Measurements from ENCODE around the gene MRPS34. TPM values are rescaled to one million over a fixed set of nuclear protein-coding genes. Genes with fewer than 3 reads are reported as not detected.

MRPS34 gene
- total RNA-seq, 2 donors from 2014 or later, result 51.4 to 99.6 TPM

DNA sequence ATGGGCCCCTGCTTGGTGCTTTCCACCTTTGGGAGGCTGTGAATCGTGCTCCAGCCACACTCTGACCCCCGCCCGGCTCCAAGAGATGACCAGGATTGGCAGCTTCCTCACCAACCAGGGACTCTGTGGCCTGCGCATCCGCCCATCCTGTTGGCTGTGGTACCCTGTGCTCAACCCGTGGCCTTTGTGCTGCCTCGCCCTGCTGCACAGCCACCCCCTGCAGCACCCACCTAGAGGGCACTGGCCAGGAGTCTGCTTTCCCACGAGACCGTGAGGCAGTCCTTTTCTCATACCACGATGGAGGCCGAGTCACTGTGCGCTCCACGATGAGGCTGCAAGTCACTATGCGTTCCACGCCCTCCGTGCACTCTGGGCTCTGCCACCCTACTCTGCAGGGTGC, 21.0 kb downstream of the MRPS34 start:
- no peaks in the 10 kb centered on the region for H3K9me3 ChIP-seq
- H3K27ac ChIP-seq, result no peak overlapping the region
- intact Hi-C loops (cut with DNase I), result no loop called here
- no peak overlapping the region for H3K4me3 ChIP-seq
- no peaks in the 10 kb centered on the region for H3K4me1 ChIP-seq
- ATAC-seq (no peak), DNase-seq (no peak)
- H3K27me3 ChIP-seq, result no peaks in the 10 kb centered on the region
- TF ChIP-seq POLR2A (IDR thresholded peaks at IDR 0.05), result no peak
- TF ChIP-seq, protein P1, sequence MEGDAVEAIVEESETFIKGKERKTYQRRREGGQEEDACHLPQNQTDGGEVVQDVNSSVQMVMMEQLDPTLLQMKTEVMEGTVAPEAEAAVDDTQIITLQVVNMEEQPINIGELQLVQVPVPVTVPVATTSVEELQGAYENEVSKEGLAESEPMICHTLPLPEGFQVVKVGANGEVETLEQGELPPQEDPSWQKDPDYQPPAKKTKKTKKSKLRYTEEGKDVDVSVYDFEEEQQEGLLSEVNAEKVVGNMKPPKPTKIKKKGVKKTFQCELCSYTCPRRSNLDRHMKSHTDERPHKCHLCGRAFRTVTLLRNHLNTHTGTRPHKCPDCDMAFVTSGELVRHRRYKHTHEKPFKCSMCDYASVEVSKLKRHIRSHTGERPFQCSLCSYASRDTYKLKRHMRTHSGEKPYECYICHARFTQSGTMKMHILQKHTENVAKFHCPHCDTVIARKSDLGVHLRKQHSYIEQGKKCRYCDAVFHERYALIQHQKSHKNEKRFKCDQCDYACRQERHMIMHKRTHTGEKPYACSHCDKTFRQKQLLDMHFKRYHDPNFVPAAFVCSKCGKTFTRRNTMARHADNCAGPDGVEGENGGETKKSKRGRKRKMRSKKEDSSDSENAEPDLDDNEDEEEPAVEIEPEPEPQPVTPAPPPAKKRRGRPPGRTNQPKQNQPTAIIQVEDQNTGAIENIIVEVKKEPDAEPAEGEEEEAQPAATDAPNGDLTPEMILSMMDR (IDR thresholded peaks at IDR 0.05), result no peak
- H3K36me3 ChIP-seq (replicated peaks in 1 of 2; ENCODE audit: insufficient read depth in 1 of 2, low read depth in 2 of 2), result peaks cover 6 to 36% of the 10 kb centered on the region in 2 donors
- WGBS, 2 donors, result 95 to 100% methylated on average over 7 to 12 of the region's 16 CpGs

GRCh38 chr16:1749152-1750117, 23.5 kb downstream of the MRPS34 start:
- no peak overlapping the region for H3K4me3 ChIP-seq
- no peaks in the 10 kb centered on the region for H3K9me3 ChIP-seq
- ATAC-seq, result no peak
- no peak for DNase-seq
- peaks cover 6 to 39% of the 10 kb centered on the region in 2 donors for H3K36me3 ChIP-seq (replicated peaks in 1 of 2; ENCODE audit: insufficient read depth in 1 of 2, low read depth in 2 of 2)
- WGBS, 2 donors, result 89 to 95% methylated on average over 25 to 28 of the region's 29 CpGs
- no peaks in the 10 kb centered on the region for H3K27me3 ChIP-seq
- H3K4me1 ChIP-seq, result no peaks in the 10 kb centered on the region
- intact Hi-C loops (cut with DNase I), result no loop called here
- TF ChIP-seq, protein P1 (IDR thresholded peaks at IDR 0.05), result no peak
- TF ChIP-seq POLR2A (IDR thresholded peaks at IDR 0.05), result no peak
- no peak overlapping the region for H3K27ac ChIP-seq

GRCh38 chr16:1747934-1748333, 25.0 kb downstream of the MRPS34 start:
- DNase-seq, result no peak
- intact Hi-C loops (cut with DNase I), result no loop called here

DNA sequence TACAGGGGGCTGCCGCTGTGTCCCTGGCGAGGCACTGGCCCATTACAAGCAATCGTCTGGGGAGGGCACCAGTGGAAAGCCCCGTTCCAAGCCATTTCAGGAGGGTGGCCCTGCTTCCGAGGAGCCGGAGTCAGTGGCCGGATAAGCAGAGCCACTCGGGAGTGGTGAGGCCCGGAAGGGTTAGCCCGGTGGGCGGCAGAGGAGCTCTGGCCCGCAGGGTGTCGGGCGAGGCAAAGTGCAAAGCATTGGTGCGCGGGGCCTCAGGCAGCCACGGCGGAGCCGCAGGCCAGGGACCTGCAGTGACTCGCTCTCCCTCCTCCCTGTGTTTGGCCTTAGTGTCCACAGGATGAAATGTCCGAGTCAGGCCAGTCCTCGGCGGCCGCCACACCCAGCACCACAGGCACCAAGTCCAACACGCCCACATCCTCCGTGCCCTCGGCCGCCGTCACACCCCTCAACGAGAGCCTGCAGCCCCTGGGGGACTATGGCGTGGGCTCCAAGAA, 26.2 kb downstream of the MRPS34 start:
- no peaks in the 10 kb centered on the region for H3K27me3 ChIP-seq
- DNase-seq (no peak), ATAC-seq (no peak)
- no peaks in the 10 kb centered on the region for H3K4me1 ChIP-seq
- no peaks in the 10 kb centered on the region for H3K9me3 ChIP-seq
- H3K4me3 ChIP-seq, result no peak overlapping the region
- TF ChIP-seq POLR2A (IDR thresholded peaks at IDR 0.05), result no peak
- TF ChIP-seq, protein P1 (IDR thresholded peaks at IDR 0.05), result no peak
- no peak overlapping the region for H3K27ac ChIP-seq
- peaks cover 1 to 33% of the 10 kb centered on the region in 2 donors for H3K36me3 ChIP-seq (replicated peaks in 1 of 2; ENCODE audit: insufficient read depth in 1 of 2, low read depth in 2 of 2)
- 92 to 93% methylated on average over 18 to 31 of the region's 31 CpGs for WGBS, 2 donors
- intact Hi-C loops (cut with DNase I), result no loop called here

More at GRCh38 chr16:1747934-1748333, 25.0 kb downstream of the MRPS34 start:
- Histone ChIP-seq H3K27me3 (no peaks in the 10 kb centered on the region), H3K4me3 (no peak overlapping the region), H3K27ac (no peak overlapping the region), H3K9me3 (no peaks in the 10 kb centered on the region), H3K36me3 (replicated peaks in 1 of 2; ENCODE audit: insufficient read depth in 1 of 2, low read depth in 2 of 2) (peaks cover 6 to 39% of the 10 kb centered on the region in 2 donors), H3K4me1 (no peaks in the 10 kb centered on the region)
- WGBS, 2 donors, result 80 to 87% methylated on average over 7 to 9 of the region's 11 CpGs
- ATAC-seq, result no peak
- TF ChIP-seq, protein P1 (IDR thresholded peaks at IDR 0.05), result no peak
- TF ChIP-seq POLR2A (IDR thresholded peaks at IDR 0.05), result no peak

Data from body of pancreas (tissue), 4 donors.